ENCODE measurements around the gene MBD3L2B.

Gene MBD3L2B

DNA sequence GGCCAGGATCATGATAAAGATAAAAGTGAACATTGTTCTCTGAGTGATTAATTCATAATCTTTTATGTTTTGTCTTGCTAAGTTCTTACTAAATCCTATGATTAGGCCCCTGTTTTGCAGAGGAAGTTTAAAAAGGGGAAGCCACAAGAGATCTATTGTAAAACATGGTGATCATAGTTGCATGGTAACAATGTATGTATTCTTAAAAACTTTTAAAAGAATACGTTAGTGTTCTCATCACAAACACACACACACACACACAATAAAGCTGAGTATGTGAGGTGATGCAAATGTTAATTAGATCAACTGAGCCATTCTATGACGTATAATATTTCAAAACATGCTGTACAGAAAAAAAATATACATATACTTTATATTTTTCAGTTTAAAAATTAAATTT, 51.2 kb downstream of the MBD3L2B start:
- no peaks in the 10 kb centered on the region for H3K27me3 ChIP-seq (ENCODE audit: insufficient read depth, insufficient read length)
- H3K4me3 ChIP-seq (ENCODE audit: insufficient read length, low read depth), result no peak overlapping the region
- no peaks in the 10 kb centered on the region for H3K4me1 ChIP-seq (ENCODE audit: insufficient read depth, insufficient read length)
- H3K9ac ChIP-seq (ENCODE audit: insufficient read length, low read depth), result no peak overlapping the region
- no peak for DNase-seq (ENCODE audit: low read depth, low spot score)
- no peaks in the 10 kb centered on the region for H3K36me3 ChIP-seq (ENCODE audit: insufficient read depth, insufficient read length, low read length)
- TF ChIP-seq ZNF274 (IDR thresholded peaks at IDR 0.05; ENCODE audit: low read depth, low read length) (no peak), SUZ12 (IDR thresholded peaks at IDR 0.05; ENCODE audit: extremely low read depth, insufficient read depth, insufficient read length) (no peak), YY1 (IDR thresholded peaks at IDR 0.05; ENCODE audit: insufficient read depth, insufficient read length) (no peak)
- H3K9me3 ChIP-seq (ENCODE audit: insufficient read depth, low read length), result no peaks in the 10 kb centered on the region

DNA sequence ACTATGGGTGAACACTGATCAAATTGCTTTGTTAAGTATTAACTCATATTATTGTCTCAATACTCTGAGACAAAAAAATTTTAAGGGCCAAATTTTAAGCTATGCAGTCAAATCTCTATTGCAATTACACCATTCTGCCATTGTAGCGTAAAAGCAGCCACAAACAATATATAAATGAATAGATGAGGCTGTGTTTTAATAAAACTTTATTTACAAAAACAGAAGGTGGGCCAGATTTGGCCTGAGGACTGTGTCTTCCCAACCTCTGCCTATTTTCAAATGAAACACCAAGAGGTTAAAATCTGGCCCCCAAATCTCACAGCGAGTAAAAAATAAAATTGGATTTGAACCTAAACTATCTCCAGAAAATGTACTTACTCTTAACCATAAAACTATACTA, 51.7 kb downstream of the MBD3L2B start:
- no peak for DNase-seq (ENCODE audit: low read depth, low spot score)
- TF ChIP-seq SUZ12 (IDR thresholded peaks at IDR 0.05; ENCODE audit: extremely low read depth, insufficient read depth, insufficient read length) (no peak), YY1 (IDR thresholded peaks at IDR 0.05; ENCODE audit: insufficient read depth, insufficient read length) (no peak), ZNF274 (IDR thresholded peaks at IDR 0.05; ENCODE audit: low read depth, low read length) (no peak)
- H3K9ac ChIP-seq (ENCODE audit: insufficient read length, low read depth), result no peak overlapping the region
- no peak overlapping the region for H3K4me3 ChIP-seq (ENCODE audit: insufficient read length, low read depth)
- no peaks in the 10 kb centered on the region for H3K4me1 ChIP-seq (ENCODE audit: insufficient read depth, insufficient read length)
- no peaks in the 10 kb centered on the region for H3K27me3 ChIP-seq (ENCODE audit: insufficient read depth, insufficient read length)
- no peaks in the 10 kb centered on the region for H3K9me3 ChIP-seq (ENCODE audit: insufficient read depth, low read length)
- no peaks in the 10 kb centered on the region for H3K36me3 ChIP-seq (ENCODE audit: insufficient read depth, insufficient read length, low read length)
